ENCODE measurements around the gene SULF2.

Gene SULF2

GRCh38 chr20:47760686-47761481 lies 24.4 kb downstream of the SULF2 start:
- no peak for DNase-seq

GRCh38 chr20:47758517-47759450 lies 26.5 kb downstream of the SULF2 start:
- no peak for DNase-seq

GRCh38 chr20:47757145-47758035 lies 27.9 kb downstream of the SULF2 start:
- DNase-seq = no peak

GRCh38 chr20:47754946-47755652 lies 30.2 kb downstream of the SULF2 start:
- DNase-seq = no peak

GRCh38 chr20:47754388-47754715 lies 30.9 kb downstream of the SULF2 start:
- no peak for DNase-seq

GRCh38 chr20:47753576-47754387 lies 31.5 kb downstream of the SULF2 start:
- DNase-seq = no peak

GRCh38 chr20:47751449-47751848 lies 33.8 kb downstream of the SULF2 start:
- no peak for DNase-seq

- DNase-seq = no peak
Measured at GRCh38 chr20:47749339-47749738, 35.9 kb downstream of the SULF2 start.

- DNase-seq = no peak
Measured at GRCh38 chr20:47748823-47749222, 36.5 kb downstream of the SULF2 start.

- DNase-seq = no peak
Measured at GRCh38 chr20:47748069-47748468, 37.2 kb downstream of the SULF2 start.

- DNase-seq = no peak
Measured at GRCh38 chr20:47747669-47748031, 37.6 kb downstream of the SULF2 start.

- no peak for DNase-seq
Measured at GRCh38 chr20:47744803-47745202, 40.5 kb downstream of the SULF2 start.

GRCh38 chr20:47743671-47744070 lies 41.6 kb downstream of the SULF2 start:
- DNase-seq = no peak

GRCh38 chr20:47741669-47742608 lies 43.3 kb downstream of the SULF2 start:
- no peak for DNase-seq

- peak; percentile 49 for DNase-seq
Measured at GRCh38 chr20:47740862-47741184, 44.5 kb downstream of the SULF2 start.

- DNase-seq = no peak
Measured at GRCh38 chr20:47740121-47740861, 45.0 kb downstream of the SULF2 start.

GRCh38 chr20:47737923-47738322 lies 47.4 kb downstream of the SULF2 start:
- DNase-seq = no peak

- DNase-seq = no peak
Measured at GRCh38 chr20:47736570-47737152, 48.6 kb downstream of the SULF2 start.

Data from CD4-positive, alpha-beta T cell treated with Interleukin-21 for 1 hour (primary cell).